Stimulated activated CD4-positive, alpha-beta T cell treated with anti-CD3 and anti-CD28 coated beads, Interleukin-15, amount 100 ng/mL, for 48 hours (primary cell): ENCODE measurements around the gene SRD5A1.

ENCODE experiments used
- DNase-seq, 2 donors: peaks; one replicate each; pipeline ENCODE4 v3.0.0-alpha.2; 2020; ENCODE audit warnings: low read depth in 2 of 2

The SRD5A1 gene

DNA sequence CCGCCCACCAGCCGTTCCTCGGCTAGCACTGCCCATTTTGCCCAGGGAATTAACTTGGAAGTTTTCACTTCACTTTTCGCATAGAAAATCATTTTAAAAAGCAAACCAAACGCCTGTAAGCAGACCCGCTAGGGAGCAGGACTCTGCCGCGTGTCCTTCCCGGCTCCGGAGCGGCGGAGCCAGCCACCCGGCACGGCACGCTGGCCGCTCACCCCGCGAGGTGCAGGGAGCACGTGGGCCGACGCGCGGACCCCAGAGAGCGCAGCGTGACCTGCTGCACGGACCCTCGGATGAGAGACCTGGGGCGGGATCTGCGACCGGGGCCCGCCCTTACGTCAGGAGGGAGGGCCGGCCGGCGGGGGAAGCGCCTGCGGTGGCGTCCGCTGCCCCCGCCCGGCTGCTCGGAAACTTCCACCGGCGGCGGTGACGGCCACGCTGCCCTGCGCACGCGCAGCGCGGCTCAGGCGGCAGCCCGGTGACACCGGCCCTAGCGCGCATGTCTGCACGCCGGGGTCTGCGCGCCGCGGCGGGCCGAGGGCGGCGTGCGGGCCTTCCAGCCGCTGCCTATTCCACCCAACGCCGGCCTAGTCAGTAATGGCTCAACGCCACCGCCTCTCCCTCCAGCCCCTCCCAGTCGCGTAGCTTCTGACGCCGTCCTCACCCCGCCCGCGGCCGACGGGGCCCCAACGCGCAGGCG, 79.5 kb downstream of the SRD5A1 start:
- peak; percentile 92 to 93 for DNase-seq

DNA sequence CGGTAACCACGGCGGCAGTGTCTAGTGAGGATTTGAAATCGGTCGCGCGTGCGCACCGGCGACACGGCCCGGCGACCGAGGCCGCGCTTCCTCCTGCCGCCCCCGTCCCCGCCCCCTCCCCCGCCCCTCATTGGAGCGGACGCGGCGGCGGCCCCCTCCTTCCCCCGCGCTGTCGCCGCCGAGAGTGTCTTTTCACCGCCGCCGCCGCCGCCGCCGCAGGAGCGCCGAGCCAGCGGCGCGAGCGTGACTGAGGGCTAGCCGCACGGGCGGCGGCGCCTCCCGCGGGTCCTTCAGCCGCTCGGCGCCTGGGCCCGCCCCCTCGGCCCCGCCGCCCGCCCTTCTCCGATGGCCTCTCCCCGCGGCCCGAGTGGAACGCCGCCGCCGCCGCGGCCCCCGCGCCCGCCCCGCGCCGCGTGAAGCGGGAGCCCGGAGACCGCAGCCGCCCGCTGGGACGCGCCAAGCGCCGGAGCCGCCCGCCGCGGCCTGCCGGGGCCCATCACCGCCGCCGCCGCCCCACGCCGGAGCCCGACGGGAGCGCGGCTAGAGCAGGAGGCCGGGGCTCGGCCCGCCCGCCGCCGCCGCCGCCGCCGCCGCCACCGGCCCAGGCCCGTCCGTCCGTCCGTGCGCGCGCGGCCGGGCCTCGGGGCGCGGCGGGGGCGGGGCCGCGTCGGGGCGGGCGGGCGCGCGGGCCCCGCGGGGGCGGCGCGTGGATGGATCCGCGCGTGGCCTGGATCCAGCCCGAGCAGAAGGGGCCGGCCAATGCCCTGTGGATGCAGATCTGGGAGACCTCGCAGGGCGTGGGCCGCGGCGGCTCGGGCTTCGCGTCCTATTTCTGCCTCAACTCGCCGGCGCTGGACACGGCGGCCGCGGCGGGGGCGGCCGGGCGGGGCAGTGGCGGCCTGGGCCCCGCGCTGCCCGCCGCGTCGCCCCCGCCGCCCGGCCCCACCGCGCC, 80.3 kb downstream of the SRD5A1 start, which contains the start of gene TENT4A:
Gene TENT4A (plus strand): TSS at position 159 of the 952 bp plus-strand sequence. CDS start 552 bp downstream, at position 711.
- no peak for DNase-seq

DNA sequence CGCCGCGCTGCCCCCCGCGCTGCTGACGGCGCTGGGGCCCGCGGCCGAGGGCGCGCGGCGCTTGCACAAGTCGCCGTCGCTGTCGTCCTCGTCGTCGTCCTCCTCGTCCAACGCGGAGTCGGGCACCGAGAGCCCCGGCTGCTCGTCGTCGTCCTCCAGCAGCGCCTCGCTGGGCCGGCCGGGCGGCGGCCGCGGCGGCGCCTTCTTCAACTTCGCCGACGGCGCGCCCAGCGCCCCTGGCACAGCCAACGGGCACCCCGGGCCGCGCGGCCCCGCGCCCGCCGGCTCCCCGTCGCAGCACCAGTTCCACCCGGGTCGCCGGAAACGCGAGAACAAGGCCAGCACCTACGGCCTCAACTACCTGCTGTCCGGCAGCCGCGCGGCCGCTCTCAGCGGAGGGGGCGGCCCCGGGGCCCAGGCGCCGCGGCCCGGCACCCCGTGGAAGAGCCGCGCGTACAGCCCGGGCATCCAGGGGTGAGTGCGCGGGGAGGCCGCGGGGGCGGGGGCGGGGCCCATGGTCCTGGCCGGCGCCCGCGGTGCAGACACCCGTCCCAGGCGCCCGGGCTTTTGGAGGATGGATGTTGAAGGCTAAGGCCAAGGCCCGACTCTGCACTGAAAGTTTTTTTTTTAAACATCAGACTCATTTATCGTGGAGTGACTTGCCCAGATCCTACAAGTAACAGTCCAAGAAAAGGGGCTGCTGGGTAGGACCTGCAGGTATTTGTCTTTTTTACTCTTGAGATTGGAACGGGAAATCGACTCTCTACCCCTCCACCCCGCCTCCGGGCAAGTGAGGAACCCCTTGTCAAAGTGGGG, 81.2 kb downstream of the SRD5A1 start:
- DNase-seq, result no peak

DNA sequence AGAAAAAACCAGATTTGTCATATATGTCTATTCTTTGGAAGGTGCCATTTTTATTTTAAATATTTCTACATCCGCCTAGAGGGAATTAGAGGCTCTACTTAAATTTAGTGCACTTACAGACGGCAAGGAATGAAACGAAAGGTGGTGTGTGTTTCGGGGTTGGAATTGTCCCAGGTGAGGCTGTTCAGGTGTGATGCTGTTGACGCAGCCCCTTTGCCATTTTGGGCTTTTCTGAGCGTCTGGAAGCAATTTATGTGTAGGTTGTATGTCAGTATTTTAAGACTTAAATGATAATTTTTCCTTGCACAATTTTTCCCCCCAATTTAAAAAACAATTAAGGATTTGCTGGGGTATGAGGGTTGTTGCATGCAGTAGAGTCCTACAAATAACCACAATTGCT, 82.0 kb downstream of the SRD5A1 start:
- no peak for DNase-seq

DNA sequence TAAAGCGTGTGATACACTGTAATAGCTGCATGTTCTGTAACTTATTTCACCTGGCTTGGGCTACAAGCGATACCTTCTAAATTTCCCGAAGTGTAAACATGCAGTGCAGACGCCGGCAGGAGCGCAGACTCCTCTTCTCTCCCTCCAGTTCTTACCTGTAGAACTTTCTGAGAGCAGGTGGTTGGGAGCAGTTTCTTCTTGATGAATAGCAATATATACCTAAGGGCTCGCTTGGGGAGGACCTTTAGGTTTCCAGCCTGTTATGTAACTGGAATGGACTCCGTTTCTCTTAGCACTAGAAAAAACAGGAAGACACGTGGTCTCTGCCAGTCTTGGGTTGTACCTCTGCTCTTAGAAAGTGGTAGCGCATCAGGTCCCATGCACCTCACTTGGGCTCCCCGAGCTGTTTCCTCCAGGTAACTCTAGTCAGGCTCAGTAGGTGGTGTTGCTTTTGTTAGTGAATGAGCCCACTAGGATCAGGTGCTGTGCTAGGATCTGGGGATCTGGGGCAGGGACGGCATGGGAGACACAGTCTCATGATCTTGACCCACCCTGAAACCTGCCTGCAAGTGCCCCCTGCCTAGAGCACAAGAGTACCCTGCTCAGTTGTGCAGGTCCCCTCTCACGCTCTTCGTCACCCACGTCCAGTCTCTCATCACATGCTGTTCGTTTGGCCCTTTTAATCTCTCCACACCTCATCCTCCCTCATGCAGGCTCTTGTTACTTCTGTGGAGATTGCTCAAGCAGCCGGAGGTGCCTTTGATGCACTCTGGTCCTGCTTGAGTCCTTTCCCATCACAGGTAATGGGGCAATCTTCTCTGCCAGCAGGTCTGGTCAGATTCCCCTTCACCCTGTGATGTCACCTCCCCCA, 82.8 kb downstream of the SRD5A1 start:
- DNase-seq, result no peak

DNA sequence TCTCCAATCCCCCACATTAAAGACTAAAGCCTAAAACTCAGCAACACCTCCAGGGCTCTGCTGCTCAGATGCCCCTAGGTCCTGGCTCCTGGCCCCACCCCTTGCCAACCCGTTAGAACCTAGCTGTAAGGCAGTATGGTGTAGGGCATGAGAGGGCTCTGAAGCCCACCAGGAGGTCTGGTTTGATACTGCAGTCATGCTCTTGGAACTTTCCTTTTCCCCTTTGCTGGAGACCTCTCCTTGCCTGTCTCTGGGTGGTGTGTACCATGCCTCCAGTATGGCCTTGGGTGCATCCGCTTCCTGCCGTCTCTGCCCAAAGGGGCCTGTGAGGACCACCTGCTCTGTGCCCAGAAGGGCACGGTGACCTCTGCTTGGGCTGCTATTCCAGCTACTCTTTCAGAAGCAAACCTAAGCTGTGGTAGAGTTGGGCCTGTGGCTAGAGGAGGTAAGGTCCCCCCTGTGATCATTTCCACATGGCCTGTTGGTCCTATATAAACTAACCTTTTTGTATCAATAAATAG, 83.4 kb downstream of the SRD5A1 start:
- DNase-seq, result no peak

DNA sequence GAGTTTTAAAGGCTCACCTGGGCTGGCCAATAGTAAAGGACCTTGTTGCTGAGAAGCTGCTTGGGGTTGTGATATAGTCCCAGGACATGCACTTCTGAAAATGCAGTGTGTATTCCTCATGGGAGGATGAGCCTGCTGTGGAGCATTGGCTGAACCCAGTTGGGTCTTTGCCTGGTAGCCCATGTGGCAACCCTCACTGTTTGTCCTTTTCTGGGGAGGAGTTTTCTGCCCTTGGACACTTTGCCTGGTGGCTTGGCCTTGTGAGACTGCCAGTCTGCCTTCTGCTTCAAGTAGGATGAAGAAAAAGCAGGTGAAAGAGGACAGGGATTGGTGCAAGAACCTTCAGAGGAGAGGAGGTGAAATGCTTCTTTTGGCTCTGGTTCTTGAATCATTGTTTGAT, 84.0 kb downstream of the SRD5A1 start:
- no peak for DNase-seq

DNA sequence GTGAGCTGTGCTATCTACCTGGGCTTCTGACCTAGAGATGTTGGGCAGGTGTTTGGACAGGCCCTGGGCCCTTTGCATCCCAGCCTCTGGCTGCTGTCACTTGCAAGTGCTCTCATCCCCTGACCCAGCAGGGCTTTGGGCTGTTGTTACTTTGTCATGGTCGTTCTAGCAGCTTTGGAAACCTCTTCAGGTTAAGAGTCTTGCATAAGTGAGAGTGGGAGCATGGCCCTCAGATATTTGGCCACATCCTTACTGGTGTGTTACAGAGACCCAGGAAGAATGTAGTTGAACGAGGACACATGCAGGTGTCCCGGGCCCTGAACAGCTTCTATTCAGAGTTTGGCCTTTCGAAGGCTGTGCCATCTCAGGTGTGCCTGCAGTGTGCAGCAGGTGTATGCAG, 84.4 kb downstream of the SRD5A1 start:
- no peak for DNase-seq

DNA sequence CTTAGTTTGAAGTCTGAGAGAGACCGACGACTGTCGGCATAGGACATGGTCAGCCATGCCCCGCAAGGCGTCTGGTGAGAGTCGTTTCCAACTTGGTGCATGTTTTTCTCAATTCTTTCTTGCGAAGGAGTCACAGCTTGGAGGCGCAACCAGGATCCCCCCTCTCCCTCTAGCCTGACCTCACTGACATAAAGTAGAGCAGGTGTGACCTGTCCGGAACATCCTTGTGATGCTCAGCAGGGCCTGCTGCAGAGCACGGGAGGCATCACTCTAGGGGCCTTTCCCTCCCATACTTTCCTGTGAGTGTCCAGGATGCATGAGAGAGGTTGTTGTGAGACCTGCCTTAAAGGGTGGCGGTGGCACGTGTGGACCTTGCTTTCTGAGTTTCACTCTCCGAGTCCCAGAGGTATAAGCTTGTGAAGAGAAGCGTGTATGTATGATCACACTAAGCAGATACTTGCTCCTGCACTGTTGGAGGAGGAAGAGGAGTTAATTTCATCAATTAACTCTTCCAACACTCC, 85.0 kb downstream of the SRD5A1 start:
- DNase-seq, result no peak

DNA sequence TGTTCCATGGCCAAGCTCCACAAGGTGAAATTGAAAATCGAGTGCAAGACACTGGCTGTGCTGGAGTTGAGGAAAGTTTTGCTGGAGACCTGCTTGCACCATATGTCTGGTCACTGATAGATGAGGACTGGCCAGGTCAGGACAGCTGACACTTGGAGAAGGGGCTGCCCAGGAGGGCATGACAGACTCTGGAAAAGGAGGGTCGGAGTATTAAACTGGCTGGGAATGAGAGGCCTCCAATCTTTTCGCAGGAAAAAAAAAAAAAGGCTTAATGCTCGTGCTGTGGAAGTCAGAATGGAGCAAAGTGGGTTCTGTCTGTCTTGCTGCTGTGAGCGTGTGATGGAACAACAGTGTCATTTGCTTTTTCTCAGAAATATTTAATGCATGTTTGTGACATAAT, 85.5 kb downstream of the SRD5A1 start:
- no peak for DNase-seq

DNA sequence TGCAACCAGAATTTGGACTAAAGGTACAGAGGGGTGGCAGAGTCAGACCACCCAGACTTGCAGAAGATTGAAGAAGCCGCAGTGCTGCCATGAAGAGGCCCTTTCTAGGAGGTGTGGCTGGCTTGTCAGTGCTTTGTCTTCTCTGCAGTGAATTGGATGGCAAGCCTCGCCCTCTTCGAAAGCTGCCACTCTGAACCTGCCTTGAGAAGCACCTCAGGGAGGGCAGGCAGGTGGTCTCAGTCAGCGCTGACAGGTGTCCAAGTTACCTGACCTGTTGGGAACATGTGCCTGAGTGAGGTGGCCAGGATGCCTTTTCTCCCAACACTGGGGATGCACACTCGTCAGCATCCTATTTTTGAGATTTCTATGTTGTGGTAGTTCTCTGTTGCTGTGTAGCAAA, 86.2 kb downstream of the SRD5A1 start:
- DNase-seq, result no peak

DNA sequence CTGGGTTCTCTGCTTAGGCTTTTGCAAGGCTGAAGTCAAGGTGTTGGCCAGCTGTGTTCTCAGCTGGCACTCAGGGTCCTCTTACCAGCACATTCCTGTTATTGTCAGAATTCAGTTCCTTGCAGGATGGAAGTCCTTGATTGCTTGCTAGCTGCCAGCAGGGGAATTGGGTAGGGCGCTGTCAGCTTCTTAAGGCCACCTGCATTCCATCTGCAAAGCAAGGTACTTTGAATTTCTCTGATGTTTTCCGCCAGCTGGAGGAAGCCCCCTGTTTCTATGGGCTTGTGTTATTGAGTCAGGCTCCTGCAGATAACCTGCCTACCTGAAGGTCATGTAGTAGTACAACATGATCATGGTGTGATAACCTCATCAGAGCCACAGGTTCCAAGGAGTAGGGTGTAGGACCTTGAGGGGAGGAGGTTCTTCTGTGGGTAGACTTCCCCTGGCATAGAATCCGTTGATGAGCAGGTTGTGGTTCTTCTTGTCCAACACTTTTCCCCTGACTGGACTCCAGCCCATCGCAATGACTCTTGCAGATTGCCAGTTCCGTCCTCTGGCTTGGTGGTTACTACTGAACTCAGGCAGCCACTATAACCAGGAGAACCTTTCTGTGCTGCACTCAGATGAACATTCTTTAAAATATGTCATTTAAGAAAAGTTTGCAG, 86.8 kb downstream of the SRD5A1 start:
- DNase-seq, result no peak

DNA sequence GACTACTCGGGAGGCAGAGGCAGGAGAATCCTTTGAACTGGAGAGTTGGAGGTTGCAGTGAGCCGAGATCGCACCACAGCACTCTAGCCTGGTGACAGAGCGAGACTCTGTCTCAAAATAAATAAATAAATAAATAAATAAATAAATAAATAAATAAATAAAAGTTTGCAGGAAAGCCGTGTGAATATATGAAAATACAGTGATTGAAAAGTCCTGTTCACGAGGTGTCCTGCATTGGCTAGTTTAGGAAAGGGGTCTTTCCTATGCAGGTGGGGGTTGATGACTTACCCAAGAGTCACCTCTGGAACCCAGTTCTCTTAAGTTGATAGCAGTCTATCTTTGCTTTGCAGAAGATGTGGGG, 87.3 kb downstream of the SRD5A1 start:
- no peak for DNase-seq

DNA sequence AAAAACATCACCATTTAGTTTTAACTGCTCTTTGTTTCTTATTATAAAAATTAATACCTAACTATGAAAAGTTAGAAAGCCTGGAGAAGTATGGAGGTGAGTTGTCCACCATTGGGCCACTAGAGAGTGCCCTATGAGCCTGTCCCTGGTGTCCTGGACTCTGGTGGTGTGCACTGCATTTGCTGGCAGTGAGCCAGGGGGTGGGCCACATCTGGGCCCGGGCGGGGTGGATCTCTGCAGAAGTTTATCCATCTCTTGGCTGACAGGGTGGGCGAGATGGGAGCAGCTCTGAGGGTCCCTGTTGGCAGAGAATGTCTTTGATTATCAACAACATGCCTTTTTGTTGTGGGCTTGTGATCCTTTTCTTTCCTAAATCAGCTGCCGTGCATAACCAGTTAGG, 88.2 kb downstream of the SRD5A1 start:
- DNase-seq, result no peak

DNA sequence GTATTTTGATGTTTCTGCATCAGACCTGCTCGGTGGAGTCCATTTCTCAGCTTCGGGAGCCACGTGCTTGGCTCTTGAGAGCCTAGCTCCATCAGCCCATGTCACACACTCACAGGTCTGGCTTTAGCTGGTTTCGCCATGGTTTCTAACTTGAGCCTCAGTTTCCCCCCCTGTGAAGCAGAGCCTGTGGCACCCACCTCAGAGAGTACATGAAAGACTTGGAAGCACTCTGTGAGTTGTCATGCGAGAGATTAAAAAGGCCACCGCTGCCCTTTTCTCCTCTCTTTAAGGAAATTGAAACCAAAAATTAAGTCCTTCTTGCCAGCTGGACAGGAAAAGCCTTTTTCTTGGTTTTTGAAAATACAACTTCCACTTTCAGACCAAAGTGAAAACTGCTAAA, 88.8 kb downstream of the SRD5A1 start:
- no peak for DNase-seq

DNA sequence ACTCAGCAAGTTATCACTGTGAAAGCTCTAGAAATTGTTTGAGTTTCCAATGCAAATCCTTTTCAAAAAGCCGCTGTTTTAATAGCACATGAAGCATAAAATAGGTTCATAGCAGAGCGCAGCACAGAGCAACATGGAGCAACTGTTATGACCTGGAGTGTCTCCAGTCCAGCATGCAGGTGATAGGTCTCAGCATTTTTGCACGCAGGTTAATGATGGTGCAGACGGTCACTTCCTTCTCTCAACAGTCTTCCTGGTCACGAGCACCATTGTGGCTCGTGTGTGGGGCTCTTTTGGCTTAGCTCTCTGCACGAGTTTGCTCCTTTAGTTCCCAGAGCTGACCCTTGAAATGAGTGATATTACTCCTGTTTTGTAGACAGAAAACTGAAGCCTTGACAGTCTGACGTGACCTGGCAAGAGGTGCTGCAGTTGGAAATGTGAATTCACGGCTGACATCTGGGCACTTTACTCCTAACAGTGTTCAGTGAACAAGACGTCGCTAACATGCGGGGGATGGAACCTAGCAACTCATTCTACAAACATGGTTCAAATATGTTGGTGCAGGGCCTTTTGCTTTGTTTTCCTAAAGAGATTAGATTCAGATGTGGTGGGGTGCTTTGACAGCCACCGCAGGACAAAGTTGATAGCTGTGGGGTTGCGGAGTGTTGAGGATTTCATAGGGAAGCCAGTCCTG, 90.0 kb downstream of the SRD5A1 start:
- no peak for DNase-seq

DNA sequence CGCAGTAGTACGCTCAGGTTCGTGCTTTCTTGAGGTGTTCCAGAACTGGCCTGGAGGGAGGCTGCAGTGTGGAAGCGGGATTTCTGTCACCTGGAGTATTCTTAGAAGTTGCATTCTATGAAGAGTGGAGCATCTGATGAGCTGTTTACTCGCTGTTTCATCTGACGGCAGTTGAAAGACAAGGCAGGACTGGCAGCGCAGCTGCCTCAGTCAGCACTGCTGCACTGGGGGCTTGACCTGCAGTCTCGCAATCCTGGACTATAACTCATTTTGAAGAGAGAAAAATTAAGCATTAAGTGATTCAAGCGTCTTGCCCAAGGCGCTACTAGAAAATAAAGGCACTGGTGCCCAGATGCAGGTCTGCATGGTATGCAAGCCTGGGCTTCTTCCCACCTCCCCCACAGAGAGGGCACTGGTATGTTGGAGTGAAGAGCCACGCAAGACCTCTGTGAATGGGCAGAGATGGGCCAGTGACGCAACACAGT, 90.6 kb downstream of the SRD5A1 start:
- no peak for DNase-seq
